ENCODE results near the gene NR1H3.
"Not testable (repeated sequence)": the region's sequence is repeated elsewhere in the genome, so short reads cannot be mapped to it uniquely, and the experiment has no call there.

NR1H3 gene

DNA sequence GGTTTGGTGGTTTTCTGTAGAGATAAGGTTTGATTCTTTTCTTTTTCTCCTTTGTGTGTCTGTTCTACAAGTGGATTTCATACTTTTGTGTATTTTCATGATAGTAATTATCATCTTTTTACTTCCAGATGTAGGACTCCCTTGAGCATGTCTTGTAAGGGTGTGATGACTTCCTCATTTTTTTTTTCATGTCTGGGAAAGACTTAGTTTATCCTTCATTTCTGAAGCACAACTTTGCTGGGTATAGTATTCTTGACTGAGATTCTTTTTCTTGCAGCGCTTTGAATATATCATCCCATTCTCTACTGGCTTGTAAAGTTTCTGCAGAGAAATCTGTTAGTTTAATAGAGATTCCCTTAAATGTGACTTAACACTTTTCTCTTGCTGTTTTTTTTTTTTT, 45.1 kb downstream of the NR1H3 start:
- TF ChIP-seq, protein P1, sequence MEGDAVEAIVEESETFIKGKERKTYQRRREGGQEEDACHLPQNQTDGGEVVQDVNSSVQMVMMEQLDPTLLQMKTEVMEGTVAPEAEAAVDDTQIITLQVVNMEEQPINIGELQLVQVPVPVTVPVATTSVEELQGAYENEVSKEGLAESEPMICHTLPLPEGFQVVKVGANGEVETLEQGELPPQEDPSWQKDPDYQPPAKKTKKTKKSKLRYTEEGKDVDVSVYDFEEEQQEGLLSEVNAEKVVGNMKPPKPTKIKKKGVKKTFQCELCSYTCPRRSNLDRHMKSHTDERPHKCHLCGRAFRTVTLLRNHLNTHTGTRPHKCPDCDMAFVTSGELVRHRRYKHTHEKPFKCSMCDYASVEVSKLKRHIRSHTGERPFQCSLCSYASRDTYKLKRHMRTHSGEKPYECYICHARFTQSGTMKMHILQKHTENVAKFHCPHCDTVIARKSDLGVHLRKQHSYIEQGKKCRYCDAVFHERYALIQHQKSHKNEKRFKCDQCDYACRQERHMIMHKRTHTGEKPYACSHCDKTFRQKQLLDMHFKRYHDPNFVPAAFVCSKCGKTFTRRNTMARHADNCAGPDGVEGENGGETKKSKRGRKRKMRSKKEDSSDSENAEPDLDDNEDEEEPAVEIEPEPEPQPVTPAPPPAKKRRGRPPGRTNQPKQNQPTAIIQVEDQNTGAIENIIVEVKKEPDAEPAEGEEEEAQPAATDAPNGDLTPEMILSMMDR (IDR thresholded peaks at IDR 0.05; ENCODE audit: borderline replicate concordance, control extremely low read depth, extremely low read depth, insufficient read depth, missing control alignments): no peak
- in situ Hi-C loops (cut with MboI; ENCODE audit: low sequenced_read_pairs, unreplicated experiment): no loop called here
- no peak for DNase-seq (ENCODE audit: low spot score)

DNA sequence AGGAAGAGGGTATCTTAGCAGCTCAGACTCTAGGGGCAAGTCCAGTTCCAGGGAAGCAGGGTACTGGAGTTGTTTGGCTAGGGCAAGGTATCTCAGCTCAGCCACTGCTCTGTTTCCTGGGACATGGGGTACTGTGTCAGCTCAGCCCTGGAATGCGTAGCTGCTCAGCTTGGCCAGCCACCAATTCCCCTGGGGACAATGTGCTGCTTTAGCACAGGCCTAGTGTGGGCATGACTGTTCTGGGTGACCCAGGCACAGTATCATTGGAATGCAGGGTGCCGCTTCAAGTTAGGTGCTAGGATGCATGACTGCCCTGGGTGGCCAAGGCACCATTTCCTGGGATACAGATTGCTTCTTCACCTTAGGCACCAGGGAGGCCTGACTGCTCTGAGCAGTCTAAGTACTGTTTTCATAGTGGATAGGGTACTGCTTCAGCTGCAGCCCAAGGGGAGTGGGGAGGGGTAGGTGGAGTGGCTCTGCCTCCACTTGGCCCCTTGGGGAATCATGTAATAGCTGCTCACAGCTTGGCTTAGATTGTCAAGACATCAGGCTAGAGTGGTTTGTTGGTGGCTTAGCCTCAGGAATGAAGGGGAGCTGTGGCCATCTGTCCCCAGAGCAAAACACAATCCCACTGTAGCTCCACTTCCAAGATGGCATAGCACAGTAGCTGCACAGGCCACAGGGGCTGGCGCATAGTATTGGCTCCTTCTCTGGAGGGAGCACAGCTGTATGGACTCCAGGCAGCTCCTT, 48.1 kb downstream of the NR1H3 start:
- TF ChIP-seq, protein P1 (IDR thresholded peaks at IDR 0.05; ENCODE audit: borderline replicate concordance, control extremely low read depth, extremely low read depth, insufficient read depth, missing control alignments): no peak
- DNase-seq (ENCODE audit: low spot score): no peak
- in situ Hi-C loops (cut with MboI; ENCODE audit: low sequenced_read_pairs, unreplicated experiment): no loop called here

DNA sequence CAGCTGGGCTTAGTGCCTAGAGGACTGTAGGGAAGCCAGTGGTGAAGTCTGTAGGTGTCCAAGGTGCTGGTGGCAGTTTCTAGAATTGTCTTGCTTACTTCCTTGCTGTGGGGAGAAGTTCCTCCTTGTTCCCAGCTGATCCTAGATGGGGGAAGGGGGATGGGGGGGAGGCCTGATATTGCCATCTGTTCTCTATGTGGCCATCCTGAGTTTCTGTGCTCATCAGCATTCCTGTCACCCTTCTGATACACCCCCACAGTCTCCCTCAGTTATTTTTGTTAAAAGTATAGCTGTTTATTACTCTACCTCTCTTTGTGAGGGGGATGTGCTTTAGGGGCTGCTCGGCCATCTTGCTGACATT, 48.7 kb downstream of the NR1H3 start:
- no peak for DNase-seq (ENCODE audit: low spot score)
- TF ChIP-seq, protein P1 (IDR thresholded peaks at IDR 0.05; ENCODE audit: borderline replicate concordance, control extremely low read depth, extremely low read depth, insufficient read depth, missing control alignments): no peak
- in situ Hi-C loops (cut with MboI; ENCODE audit: low sequenced_read_pairs, unreplicated experiment): no loop called here

DNA sequence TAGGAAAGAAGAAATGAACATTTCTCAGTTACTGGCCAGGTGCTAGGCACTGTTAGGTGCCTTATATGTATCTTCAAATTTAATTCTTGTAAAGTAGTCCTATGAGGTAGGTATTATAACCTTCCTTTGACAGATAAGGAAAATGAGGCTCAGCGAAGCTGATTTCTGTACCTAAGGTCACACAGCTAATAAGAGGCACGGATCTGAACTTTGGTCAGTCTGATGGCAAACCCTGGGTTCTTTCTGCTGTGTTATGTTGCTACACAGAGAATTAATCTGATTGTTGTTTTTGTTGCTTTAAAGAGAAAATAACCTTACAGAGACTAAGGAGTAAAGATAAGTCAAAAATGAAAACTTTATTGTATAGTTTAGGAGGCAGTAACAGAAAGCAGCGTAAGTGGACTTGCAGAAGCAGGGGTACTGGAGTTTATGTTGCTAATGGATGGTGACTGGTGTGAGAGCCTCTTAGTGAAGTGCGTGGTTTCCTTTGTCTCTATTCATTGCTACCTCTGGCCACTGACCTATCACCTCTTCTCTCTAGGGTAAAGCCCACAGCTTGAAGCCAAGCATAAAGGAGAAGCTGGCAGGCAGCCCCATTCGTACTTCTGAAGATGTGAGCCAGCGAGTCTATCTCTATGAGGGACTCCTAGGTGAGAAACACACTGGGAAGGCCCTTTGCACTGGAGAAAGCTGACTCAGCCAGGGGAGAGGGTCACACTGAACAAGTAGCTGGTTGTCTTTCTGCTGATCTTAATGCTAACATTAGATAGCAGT, 50.4 kb downstream of the NR1H3 start:
- DNase-seq (ENCODE audit: low spot score): no peak
- in situ Hi-C loops (cut with MboI; ENCODE audit: low sequenced_read_pairs, unreplicated experiment): no loop called here
- TF ChIP-seq, protein P1 (IDR thresholded peaks at IDR 0.05; ENCODE audit: borderline replicate concordance, control extremely low read depth, extremely low read depth, insufficient read depth, missing control alignments): no peak

DNA sequence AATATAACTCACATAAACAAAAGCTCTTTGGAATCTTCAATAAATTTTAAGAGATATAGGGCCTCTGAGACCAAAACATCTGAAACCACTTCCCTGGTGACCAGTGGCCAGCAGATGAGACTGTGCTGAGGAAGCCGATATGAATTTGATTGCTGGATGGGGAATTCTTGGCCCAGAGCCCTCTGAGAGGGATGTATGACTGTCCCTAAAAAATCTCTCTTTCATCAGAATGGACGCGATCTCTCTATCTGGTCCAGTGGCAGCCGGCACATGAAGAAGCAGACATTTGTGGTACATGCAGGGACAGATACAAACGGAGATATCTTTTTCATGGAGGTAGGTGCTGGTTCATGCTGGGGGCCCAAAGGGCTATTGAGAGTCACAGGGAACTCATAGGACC, 57.2 kb downstream of the NR1H3 start:
- DNase-seq (ENCODE audit: low spot score): no peak
- TF ChIP-seq, protein P1 (IDR thresholded peaks at IDR 0.05; ENCODE audit: borderline replicate concordance, control extremely low read depth, extremely low read depth, insufficient read depth, missing control alignments): no peak
- in situ Hi-C loops (cut with MboI; ENCODE audit: low sequenced_read_pairs, unreplicated experiment): no loop called here

DNA sequence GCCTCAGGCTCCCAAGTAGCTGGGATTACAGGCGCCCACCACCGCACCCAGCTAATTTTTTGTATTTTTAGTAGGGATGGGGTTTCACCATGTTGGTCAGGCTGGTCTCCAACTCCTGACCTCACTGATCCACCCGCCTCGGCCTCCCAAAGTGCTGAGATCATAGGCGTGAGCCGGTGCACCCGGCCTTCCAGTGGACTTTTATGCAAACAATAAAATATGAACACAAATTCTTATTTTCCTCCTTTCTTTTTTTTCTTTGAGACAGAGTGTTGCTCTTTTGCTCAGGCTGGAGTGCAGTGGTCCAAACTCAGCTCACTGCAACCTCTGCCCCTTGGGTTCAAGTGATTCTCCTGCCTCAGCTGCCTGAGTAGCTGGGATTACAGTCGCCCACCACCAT, 58.7 kb downstream of the NR1H3 start:
- in situ Hi-C loops (cut with MboI; ENCODE audit: low sequenced_read_pairs, unreplicated experiment); DNase-seq (ENCODE audit: low spot score): not testable (repeated sequence)

All from GM13976 (cell line).